Activated gamma-delta T cell treated with Interleukin-2 at 50 U/mL for 16 hours (primary cell): ENCODE data around the gene PDE3A.
"Not testable (repeated sequence)": the region's sequence is repeated elsewhere in the genome, so short reads cannot be mapped to it uniquely, and the experiment has no call there.

ENCODE experiments used
- DNase-seq: peaks from one replicate; pipeline ENCODE4 v3.0.0-alpha.2; 2020

The PDE3A gene

DNA sequence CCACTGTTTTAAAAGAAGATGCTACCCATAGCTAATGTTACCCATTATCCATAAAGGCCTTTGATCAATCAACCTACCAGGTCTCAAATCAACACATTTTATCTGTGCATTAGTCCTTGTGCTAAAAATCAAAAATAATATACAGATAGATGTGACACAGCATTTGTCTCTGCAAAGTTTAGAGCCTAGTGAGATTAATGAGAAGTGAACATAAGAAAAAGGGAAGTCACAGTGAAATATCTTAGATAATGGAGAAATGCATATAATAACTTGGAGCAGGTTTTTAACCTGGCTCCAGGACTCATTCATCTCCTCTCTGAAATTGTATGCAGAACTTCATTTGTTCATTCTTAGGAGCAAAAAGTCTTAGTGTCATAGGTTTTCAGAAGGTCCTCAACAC is 7.2 kb downstream of the PDE3A start:
- no peak for DNase-seq

DNA sequence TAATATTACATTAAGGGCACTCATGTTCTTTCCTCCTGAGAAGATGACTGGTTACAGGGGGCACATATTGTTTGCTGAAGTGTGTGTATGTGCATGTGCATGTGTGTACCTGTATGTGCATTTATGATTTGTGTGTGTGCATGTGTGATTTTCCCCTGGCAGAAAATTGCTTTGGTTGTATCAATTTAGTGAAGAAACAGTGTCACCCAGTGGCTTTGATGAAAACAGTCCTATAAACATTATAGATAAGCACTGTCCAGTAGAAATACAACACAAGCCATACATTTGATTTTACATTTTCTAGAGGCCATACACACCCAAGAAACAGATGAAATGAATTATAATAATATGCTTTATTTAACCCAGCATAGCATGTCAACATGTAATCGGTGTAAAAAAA is 8.6 kb downstream of the PDE3A start:
- no peak for DNase-seq

GRCh38 chr12:20377750-20378149 is 9.4 kb downstream of the PDE3A start:
- no peak for DNase-seq

GRCh38 chr12:20382117-20382516 is 13.8 kb downstream of the PDE3A start:
- DNase-seq: no peak

DNA sequence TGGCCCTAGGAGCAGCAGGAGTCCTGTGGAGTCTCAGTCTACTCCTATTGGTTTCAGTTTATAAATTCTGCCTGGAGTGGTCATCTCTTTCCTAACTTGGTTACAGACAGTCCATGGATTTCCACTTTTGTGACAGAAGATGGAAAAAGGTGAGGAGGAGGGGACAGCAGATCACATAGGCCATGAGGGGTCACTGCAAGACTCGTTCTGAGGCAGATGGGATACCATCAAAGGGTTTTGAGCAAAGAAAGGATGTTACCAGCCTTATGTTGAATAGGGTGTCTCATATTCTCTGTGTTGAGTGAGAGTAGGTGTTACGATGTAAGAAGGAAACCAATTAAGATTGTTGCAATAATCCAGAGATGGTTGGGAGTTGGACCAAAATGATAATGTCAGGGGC is 15.3 kb downstream of the PDE3A start:
- DNase-seq: no peak

- not testable (repeated sequence) for DNase-seq
Observed at GRCh38 chr12:20384836-20385235, 16.5 kb downstream of the PDE3A start.

DNA sequence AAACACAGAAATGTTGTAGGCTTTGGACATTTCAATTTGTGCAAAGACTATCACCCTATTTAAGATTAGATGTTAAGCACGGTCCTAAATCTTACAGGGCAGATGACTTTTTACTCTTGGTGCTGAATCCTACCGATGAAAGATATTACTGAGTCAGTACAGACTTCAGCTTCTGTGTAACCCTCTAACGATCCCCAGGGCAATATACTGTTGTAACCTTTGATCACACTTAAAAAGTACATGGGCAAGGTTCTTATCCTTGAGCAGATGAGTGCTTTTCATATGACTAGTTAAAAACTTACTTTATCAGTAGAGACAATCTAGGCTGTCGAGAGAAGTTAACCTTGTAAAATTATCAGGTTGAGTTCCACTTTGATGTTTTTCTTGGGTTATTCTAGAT is 22.5 kb downstream of the PDE3A start:
- no peak for DNase-seq

DNA sequence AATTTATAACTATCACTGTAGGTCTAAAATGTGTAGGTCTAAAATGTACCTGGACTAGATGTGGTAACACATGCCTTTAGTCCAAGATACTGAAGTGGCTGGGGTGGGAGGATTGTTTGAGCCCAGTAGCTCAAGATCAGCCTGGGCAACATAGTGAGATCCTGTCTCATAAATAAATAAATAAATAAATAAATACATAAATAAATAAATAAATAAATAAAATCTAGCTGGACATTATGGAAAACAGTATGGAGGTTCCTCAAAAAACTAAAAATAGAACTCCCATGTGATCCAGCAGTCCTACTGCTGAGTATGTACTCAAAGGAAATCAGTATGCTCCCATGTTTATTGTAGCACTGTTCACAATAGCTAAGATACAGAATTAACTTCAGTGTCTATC is 24.0 kb downstream of the PDE3A start:
- DNase-seq: no peak

GRCh38 chr12:20393707-20394106 is 25.4 kb downstream of the PDE3A start:
- DNase-seq: no peak

DNA sequence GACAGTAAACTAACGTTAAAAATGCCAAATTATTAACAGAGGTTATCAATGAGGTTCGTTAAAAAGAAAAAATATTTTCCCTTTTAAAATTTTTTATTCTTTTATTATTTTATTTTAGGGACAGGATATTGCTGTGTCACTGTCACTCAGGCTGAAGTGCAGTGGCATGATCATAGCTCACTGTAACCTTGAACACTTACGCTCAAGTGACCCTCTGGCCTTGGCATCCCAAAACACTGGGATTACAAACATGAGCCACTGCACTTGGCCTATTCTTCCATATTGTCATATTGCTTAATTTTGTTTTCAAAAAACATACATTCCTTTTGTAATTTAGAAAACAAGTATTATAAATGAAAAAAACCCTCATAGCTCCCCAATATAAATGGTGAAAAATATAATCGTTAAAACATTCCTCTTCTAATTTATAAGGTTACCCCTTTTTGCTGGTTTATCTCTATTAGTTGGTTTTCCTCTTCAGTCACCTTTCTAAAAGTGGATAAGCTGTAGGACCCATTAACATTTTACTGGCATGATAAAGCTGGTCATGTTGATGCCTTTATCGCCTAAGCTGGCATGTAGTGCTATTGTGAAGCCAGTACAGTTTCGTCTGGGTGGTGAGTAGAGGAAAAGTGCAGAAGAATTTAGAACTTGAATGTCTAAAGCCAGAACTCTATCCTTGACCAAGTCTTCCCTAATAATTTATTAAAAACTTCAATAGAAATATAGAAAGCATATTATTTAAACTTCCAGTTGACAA is 27.6 kb downstream of the PDE3A start:
- no peak for DNase-seq

GRCh38 chr12:20398686-20399085 is 30.3 kb downstream of the PDE3A start:
- no peak for DNase-seq

GRCh38 chr12:20400003-20400402 is 31.7 kb downstream of the PDE3A start:
- DNase-seq: no peak

DNA sequence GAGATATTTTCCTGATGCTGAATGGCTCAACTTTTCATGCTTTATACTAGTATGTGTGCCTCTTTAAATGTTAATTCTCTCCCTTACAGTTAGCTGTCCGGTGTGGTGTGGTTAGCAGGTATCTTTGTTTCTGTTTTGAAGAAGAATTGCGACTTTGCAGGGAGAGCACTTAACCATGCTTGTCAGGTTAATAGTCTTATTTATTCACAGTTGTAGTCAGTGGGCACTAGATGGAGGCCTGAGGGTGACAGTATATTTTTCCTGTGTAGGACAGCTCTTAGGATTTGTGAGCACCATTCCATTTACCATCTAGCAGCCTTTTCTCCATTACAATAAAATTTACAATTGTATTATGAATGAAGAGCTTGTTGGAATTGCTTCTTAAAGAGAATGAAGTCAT is 34.9 kb downstream of the PDE3A start:
- no peak for DNase-seq

DNA sequence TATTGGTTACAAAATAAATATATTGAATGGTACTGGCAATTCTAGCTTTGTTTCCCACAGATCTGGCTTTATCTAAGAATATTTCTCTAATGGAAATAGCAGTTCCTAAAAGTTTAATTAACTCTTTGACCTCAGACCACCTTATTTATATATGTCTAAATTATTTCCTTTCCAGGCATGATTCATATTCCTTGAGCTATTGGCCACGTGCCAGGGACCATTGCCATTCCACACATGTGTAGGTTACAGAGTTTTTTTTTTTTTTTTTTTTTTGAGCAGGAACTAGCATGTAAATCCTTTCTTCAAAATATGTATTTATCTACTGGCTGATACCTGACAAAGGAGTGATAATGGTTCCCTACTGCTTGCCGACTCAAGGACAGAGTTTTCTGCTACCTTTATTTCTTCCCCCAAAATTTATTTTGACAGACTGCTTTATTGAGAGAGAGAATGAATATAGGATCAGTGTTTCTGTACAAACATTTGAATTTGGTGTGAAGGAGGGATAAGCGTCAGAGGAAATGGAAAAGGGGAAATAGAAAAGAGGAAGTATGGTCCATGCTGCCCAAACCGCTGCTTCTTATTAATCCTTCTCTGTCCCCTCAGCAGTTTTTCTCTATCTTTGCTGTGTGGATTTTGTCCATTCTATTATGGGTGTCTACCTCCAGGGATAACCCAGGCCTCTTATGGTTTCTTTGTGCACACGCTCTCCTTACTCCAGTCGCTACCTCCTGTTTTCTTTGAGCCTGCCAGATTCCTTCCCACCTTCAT is 36.4 kb downstream of the PDE3A start:
- no peak for DNase-seq

DNA sequence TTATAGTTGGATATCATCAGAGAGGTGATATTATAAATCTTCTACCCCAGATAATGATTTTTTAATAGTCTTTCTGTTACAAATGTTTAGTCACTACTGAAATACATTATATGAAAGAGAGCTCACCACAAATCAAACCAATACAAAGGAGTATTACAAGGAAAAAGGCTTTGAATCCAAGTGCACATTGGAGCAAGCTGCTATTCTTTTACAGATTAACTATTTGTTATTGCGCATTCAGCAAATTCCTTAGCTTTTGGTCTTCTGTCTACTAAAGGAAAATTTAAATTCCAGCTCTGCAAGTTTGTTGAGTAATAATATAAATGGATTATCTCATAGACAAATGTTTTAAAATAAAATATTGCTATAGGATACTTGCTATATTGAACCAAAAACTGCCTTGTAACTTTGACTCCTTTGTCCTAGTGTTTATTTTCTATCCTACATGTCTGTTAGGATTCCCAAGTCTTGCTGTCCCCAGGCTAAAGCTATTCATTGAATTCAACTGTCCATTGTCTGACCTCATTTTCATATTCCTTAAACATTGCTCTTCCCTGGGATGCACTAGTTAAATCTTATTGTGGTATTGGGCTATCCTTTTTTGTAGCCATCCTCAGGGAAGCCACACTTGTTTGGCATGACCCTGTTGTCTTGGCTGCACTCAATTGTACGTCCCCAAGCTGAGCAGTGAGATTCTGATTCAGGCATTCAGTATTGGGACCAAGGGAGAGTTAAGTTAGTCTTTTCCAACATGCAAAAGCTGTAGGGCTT is 41.5 kb downstream of the PDE3A start:
- no peak for DNase-seq

- no peak for DNase-seq
Observed at GRCh38 chr12:20410734-20411133, 42.4 kb downstream of the PDE3A start.

DNA sequence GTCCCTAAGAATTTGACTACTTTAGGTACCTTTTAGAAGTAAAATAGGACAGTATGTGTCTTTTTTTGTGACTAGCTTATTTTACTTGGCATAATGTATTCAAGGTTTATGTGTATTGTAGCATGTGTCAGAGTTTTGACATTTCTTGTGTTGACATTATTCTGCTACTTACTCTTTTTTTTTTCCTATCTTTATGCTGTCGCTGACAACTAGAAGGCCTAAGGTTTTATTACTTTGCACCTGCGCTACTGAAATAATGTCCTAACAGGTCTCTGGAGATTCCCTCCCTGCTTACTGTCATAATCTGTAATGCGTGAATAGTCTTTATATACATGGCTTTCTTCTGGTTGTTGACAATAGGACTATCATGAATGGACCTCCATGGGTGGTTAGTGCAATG is 43.0 kb downstream of the PDE3A start:
- no peak for DNase-seq

DNA sequence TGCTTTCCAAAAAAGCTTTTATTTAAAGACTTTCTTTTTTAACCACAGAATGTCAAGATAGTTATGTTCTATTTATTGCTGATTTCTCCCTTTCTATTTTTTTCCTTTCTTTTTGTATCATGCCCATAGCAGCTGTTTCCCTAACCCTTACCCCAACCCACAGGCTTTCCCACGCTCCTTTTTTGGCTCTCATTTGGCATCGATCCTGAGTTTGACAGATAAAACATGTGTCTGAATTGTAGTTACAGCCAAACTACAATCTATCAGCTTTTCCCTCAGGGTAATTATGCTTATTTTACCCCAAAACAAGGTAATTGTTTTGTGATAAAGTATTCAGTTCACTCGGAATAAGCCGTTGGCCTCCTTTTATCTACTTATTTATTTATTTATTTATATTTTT is 46.7 kb downstream of the PDE3A start:
- DNase-seq: no peak

GRCh38 chr12:20415641-20416040 is 47.3 kb downstream of the PDE3A start:
- no peak for DNase-seq

DNA sequence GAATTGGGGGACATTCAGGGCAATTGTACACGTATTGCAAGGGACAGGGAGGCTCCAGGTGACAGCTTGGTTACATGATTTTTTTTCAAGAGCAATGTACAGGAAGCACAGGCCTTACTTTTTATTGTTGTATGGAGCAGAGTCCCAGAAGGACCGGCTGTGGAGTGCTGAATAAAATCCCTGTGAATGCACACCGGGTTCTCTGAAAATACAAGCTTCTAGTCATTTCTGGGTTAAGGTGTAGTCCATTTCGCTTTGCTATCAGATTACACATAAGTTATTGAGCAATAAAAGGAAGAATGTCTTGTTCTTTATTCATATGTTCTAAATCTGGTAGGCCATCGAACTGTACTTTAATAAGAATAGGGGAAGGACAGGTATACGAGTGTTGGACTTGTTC is 52.2 kb downstream of the PDE3A start:
- DNase-seq: no peak

- no peak for DNase-seq
Observed at GRCh38 chr12:20421421-20421820, 53.1 kb downstream of the PDE3A start.

DNA sequence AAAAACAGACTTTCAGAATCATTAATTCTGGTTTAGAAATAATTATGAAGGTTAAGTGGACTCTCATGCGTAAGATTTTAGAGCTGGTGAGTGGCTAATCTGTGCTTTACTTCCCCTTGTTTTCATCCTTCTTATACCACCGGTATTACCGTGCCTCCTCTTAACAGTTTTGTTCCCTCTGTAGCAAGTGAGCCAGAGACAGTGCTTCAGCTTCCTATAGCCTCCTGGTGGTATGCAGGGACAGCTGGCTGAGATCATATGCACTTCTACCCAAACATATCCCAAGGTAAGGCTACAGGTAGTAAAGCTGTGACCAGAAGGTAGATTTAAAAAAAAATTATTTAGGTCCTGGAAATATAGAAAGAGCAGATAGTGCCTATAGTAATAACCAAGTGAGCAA is 55.2 kb downstream of the PDE3A start:
- DNase-seq: no peak

- no peak for DNase-seq
Observed at GRCh38 chr12:20424841-20425240, 56.5 kb downstream of the PDE3A start.

DNA sequence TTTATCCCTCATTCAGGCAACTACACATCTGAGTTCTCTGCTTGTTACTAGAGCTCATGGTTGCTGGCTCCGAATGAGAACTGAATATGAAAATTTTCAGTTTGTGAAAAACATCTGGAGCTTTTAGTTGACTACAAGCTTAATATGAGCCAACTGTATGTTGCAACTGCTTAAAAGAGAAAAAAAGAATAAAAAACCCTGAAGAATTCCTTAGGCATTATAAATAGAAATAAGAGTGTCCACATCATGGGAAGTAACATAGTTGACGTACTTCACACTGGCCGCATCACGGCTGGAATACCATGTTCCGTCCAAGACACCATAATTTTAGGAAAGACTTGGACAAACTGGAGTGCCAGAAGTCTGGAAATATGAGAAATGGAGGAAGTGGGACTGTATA is 57.9 kb downstream of the PDE3A start:
- DNase-seq: no peak
